Eye (tissue), 1 donor: ENCODE data around the gene ZMYM3.
"Not testable (repeated sequence)": the region's sequence is repeated elsewhere in the genome, so short reads cannot be mapped to it uniquely, and the experiment has no call there.

Experiments
- DNase-seq: peaks from one replicate; pipeline ENCODE4 v3.0.0-alpha.2; 2015

The ZMYM3 gene

DNA sequence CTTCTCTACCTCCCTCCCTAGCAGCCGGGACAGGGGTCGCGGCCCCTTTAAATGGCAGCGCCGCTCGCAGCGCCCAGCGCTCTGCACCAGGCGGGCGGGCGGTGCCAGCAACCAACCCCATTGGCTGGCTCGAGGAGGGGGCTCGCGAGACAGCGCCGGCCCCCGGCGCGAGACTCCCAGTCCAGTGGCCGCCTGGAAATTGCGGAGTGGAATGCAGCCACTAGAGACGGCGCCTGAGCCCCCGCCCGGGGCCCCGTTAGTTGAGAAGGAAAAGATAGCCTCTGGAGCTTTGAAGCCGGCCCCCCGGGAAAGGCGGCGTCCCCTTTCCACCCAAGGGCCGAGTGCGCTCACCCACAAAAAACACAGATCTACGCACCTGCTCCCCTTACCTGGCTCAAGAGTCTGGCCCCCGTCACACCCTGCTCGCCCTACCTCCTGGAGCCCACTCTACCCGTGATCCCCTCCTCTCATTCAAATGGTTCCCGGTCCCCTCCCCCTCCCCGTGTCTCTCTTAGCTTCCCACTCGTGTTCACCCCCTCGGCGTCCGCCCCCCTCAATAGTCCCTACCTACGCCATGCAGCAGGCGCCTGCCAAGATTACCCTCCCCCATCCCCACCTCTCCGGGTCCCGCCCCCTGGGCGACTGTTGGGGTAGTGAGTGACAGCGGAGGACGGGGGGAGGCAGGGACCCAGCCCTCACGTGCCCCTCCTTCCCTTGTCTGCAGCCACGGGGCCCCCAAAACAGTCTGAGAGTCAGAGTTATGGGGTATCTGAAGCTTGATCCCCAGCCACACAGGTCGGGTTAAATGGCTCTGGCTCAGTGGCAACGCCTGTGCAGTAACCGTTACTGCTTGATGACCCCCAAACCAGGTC lies at the start of gene ZMYM3:
Gene ZMYM3, minus strand, starts transcription at position 49 of the 872 bp plus-strand sequence. CDS start 885 bp downstream, outside the sequence.
- peak; percentile 91 for DNase-seq

DNA sequence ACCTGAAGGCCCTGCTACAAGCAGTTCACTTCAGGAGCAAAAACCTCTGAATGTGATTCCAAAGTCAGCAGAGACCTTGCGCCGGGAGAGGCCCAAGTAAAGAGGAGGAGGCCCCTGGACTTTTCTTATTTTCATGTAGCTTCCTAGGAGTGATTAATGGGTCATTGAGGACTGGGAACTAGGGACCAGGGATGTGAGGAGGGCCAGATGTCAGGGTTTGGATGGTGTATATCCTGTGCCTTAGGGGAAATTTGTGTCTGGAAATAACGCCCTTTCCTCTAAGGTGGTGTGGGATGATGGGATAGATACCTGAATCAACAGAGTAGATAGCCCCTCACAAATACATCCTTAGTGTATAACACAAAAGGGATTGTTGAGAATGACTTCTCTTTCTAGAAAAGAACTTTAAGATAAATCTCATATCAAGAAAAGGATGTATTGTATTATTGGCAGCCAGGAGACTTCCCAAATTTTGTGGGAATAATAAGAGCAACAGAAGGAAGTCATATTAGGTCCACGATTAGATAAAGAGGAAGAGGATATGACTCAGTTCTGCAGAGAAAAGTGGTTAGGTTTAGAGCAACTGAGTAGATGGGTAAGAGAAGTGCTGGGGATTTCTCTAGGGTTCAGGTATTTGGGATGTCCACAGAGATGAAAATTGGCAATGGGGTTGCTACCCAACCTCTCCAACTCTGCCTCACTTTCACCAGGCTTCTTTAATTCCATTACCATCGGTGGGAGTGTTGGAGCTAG lies 48.7 kb upstream of the ZMYM3 start:
- DNase-seq, result no peak

DNA sequence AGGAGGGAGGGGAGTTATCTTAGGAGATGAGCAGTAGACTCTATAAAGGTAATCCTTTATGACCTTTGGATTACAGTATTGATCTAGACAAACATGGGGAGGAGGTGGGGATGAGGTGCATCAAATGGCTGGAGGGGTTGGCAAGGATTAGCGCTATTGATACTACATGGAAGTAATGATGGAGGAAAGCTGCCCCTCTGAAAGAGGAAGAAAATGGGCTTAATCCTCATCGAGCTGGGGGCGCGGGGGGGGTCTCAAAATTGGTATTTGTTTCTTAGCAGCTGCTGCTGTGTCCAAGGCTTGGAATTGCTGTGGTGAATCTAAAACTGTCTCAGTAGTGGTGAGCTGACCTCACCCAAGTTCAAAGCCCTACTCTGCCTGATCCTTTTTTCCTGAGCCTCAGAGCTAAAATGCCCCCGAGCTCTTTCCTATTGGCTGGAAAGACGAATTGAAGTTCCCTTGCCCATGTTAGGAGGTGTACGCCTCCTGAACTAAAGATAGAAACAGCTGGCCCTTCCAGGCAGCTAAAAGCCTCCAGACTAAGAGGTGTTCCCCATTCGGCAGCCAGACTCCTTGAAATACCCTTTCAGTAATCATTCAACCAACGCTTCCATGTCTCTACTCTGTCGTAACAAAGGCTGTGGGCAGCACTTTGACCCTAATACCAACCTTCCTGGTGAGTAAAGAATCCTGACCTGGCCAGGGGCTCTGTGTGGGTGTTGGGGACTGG lies 47.4 kb upstream of the ZMYM3 start, which contains the start of gene ITGB1BP2:
Gene ITGB1BP2, plus strand, starts transcription at position 556 of the 730 bp plus-strand sequence. Its CDS starts 57 bp downstream, at position 613.
- peak; percentile 20 for DNase-seq

DNA sequence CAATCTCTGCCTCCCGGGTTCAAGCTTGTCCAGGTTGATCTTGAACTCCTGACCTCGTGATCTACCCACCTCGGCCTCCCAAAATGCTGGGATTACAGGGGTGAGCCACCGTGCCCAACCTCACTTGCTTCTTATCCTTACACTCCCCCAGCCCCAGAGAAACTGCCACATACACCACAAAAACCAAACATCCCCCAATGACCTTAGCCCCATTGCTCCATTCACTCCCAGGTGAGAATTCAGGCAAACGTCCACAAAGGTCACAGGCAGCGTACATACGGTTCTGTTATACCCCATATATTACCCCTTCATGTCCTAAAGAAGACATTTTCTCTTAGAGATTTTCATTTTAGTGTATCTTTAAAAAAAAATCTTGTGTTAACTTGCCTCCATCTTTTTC lies 46.6 kb upstream of the ZMYM3 start:
- not testable (repeated sequence) for DNase-seq

DNA sequence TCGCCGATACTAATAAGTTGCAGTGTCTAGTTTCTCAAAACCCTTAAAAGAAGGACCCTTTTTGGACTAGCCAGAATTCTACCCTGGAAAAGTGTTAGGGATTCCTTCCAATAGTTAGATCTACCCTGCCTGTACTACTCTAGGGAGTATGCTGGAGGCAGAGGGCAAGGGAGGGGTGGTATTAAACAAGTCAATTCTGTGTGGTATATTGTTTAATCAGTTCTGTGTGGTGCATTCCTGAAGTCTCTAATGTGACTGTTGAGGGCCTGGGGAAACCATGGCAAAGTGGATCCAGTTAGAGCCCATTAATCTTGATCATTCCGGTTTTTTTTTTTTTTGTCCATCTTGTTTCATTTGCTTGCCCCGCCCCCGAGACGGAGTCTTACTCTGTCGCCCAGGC lies 46.1 kb upstream of the ZMYM3 start:
- DNase-seq, result not testable (repeated sequence)

DNA sequence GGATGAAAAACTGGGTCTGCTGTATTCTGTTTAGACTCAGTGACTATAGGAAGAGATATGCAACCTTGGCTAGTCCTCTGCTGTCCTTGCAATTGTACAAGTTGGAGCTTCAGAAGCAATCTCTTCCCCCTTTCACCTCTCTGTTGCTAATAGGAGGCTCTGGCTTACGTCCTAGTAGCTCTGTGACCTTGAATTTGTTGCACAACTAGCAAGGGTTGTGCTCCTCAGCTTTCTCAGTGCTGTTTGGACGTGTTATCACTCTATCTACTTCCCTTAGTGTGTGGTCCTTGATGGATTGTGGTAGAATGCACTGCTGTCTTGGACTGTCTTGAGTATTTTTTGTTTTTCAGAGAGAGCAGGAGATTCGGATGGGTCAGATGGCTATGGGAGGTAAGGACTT lies 44.2 kb upstream of the ZMYM3 start:
- DNase-seq, result no peak

GRCh38 chrX:71296806-71297205 lies 42.9 kb upstream of the ZMYM3 start:
- DNase-seq, result no peak

DNA sequence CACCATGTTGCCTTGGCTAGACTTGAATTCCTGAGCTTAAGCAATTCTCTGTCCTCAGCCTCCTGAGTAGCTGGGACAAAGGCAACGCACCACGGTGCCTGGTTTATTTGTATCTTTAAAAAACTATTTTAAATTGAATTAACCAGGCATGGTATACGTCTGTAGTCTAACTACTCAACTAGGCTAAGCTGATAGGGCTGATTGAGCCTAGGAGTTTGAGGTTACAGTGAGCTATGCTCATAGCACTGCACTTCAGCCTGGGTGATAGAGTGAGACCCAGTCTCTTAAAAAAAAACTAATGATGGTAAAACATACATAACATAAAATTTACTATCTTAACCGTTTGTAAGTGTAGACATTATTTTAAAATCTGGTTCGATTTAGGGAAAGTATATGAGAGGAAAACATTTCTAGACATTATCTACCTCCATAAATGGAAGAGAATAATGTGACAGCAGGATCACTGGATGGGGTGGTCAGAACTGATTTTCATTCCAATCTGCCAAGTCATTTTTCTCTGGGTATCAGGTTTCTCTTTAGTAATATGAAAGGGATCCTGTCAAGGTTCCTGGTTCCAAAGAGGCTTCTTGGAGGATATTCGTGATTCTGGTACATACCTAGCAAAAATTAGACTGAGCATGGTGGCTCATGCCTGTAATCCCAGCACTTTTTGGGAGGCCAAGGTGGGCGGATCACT lies 38.9 kb upstream of the ZMYM3 start:
- DNase-seq, result no peak

- DNase-seq, result no peak
Measured at GRCh38 chrX:71291381-71291780, 37.4 kb upstream of the ZMYM3 start.

DNA sequence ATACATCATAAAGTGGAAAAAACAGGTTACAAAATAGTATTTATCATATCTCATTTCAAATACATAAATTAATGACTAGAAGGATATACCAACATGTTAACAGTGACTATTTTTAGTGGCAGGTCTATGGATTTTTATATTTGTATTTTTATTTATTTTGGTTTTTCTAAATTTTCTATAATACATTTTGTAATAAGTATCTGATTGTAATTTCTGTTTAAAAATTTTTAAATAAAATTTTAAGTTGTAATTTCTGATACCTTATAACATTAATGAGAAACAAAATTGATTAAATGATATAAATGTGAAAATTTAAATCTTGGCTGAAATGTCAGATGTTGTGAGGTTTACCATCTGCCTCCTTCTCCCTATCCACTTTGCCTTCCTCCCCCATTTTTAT lies 32.0 kb upstream of the ZMYM3 start:
- no peak for DNase-seq

GRCh38 chrX:71283403-71284143 lies 29.6 kb upstream of the ZMYM3 start, which contains the start of gene NONO:
TSS of gene NONO (plus strand) at chrX:71283635. CDS start at chrX:71290638, 7,003 bp downstream.
- peak; percentile 99 for DNase-seq

GRCh38 chrX:71282514-71283402 lies 28.8 kb upstream of the ZMYM3 start:
- no peak for DNase-seq

GRCh38 chrX:71281300-71281699 lies 27.4 kb upstream of the ZMYM3 start:
- not testable (repeated sequence) for DNase-seq

GRCh38 chrX:71272313-71272712 lies 18.4 kb upstream of the ZMYM3 start:
- DNase-seq, result not testable (repeated sequence)

DNA sequence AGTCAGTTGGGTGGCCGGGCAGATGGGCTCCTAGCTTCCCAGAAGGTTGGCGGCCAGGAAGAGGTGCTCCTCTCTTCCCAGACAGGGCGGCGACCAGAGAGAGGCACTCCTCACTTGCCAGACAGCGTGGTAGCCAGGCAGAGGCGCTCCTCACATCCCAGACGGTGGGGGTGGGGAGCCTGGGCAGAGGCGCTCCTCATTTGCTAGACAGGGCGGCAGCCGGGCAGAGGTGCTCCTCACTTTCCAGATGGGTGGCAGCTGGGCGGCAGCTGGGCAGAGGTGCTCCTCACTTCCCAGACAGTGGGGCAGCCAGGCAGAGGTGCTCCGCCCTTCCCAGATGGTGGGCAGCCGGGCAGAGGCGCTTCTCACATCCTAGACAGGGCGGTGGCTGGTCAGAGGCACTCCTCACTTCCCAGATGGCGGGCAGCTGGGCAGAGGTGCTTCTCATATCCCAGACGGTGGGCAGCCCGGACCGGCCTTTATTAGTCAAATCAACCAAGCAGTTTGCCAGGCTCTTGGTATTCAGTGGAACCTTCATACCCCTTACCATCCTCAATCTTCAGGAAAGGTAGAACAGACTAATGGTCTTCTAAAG lies 16.0 kb upstream of the ZMYM3 start:
- DNase-seq, result no peak

DNA sequence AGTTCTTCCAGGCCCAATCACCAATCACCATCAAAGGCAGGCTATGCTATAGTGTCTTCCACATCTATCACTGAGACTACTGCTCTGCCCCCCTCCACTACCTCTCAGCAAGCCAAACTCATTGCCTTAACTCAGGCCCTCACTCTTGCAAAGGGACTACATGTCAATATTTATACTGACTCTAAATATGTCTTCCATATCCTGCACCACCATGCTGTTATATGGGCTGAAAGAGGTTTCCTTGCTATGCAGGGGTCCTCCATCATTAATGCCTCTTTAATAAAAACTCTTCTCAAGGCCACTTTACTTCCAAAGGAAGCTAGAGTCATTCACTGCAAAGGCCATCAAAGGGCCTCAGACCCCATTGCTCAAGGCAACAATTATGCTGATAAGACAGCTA lies 14.7 kb upstream of the ZMYM3 start:
- DNase-seq, result not testable (repeated sequence)

DNA sequence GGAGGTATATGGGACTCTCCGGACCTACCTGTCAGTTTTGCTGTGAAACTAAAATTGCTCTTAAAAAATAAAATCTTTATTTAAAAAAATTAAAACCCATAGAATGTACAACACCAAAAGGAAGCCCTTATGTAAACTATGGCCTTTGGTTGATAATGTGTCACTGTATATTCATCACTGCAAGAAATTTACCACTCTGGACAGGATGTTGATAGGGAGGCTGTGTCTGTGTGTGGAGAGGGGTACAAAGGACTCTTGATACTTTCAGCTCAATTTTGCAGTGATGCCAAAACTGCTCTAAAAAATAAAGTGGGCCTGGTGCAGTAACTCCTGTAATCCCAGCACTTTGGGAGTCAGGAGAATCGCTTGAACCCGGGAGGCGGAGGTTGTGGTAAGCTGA lies 2.9 kb upstream of the ZMYM3 start:
- no peak for DNase-seq

GRCh38 chrX:71256051-71256450 lies 2.1 kb upstream of the ZMYM3 start:
- DNase-seq, result no peak

GRCh38 chrX:71253253-71254091 lies 468 bp downstream of the ZMYM3 start:
- peak; percentile 65 for DNase-seq
